HepG2 (cell line): ENCODE results near the gene RTEL1. TPM values are rescaled to one million over a fixed set of nuclear protein-coding genes. Genes with fewer than 3 reads are reported as not detected.

Source experiments
- ATF7 ChIP-seq, 2 experiments: fragments of 450-650 bp in 1 of 2; sonication (generic) in 1 of 2; formaldehyde crosslinking in 1 of 2; IDR thresholded peaks; 2 replicates each; pipeline versions ENCODE4 v1.4.0 to v1.6.1; 2016 to 2020; ENCODE audit warnings: antibody characterized with exemption in 1 of 2, mild to moderate bottlenecking in 1 of 2, missing genetic modification reagents in 1 of 2
- CEBPG ChIP-seq: IDR thresholded peaks from 2 replicates; pipeline ENCODE4 v1.6.1; 2016
- CERS6 ChIP-seq: sonication (generic); formaldehyde crosslinking; IDR thresholded peaks from 2 replicates; pipeline ENCODE4 v1.5.0; 2020; ENCODE audit warnings: missing genetic modification reagents
- HIVEP1 ChIP-seq: sonication (generic); formaldehyde crosslinking; IDR thresholded peaks from 2 replicates; pipeline ENCODE4 v1.4.0; 2020; ENCODE audit warnings: mild to moderate bottlenecking, missing genetic modification reagents
- IKZF5 ChIP-seq: IDR thresholded peaks from 2 replicates; pipeline ENCODE4 v1.6.1; 2018; ENCODE audit warnings: missing genetic modification reagents, mild to moderate bottlenecking, missing compliant biosample characterization
- PITX1 ChIP-seq: sonication (generic); formaldehyde crosslinking; IDR thresholded peaks from 2 replicates; pipeline ENCODE4 v1.5.1; 2020; ENCODE audit warnings: mild to moderate bottlenecking, missing genetic modification reagents
- SP1 ChIP-seq, 2 experiments: fragments of 450-650 bp in 1 of 2; sonication (generic) in 1 of 2; formaldehyde crosslinking in 1 of 2; IDR thresholded peaks; 2 replicates each; pipeline versions ENCODE4 v1.4.0 to v1.6.1; 2016 to 2020; ENCODE audit warnings: missing genetic modification reagents in 1 of 2
- SP5 ChIP-seq: IDR thresholded peaks from 2 replicates; pipeline ENCODE4 v1.6.1; 2016; ENCODE audit warnings: low read depth, borderline replicate concordance
- ZBTB2 ChIP-seq: sonication (generic); formaldehyde crosslinking; IDR thresholded peaks from 2 replicates; pipeline ENCODE4 v1.8.0; 2022; ENCODE audit warnings: low read depth, missing genetic modification reagents
- ZMYM3 ChIP-seq: sonication (generic); formaldehyde crosslinking; IDR thresholded peaks from 2 replicates; pipeline ENCODE4 v1.5.1; 2020; ENCODE audit warnings: mild to moderate bottlenecking, missing genetic modification reagents
- polyA plus RNA-seq, 8 experiments: library from polyadenylated mRNA; depleted of rRNA in 3 of 8; stranded (reverse) in 7 of 8; unstranded in 1 of 8; fragments of >200 nt; fragmentation: Illumina TruSeq in 4 of 8; extraction: Trizol in 4 of 8; gene quantifications; 2 replicates each; pipeline versions ENCODE4 v1.2.1 to v1.2.3, GENCODE V29; 2011 to 2016; ENCODE audit warnings: low read depth in 4 of 8, missing spikeins in 1 of 8, mixed read lengths in 1 of 8; ENCODE audit not compliant: insufficient read depth in 1 of 8
- total RNA-seq, 5 experiments: library from RNA; depleted of rRNA; stranded (reverse); fragments of >200 nt; fragmentation: Illumina TruSeq; extraction: Trizol; gene quantifications; 2 replicates each; pipeline ENCODE4 v1.2.3, GENCODE V29; 2016; ENCODE audit warnings: low read depth in 1 of 5
- TF ChIP-seq, protein P1 (sequence below), 2 experiments: sonication (generic) in 1 of 2; formaldehyde crosslinking in 1 of 2; IDR thresholded peaks; 2 replicates each; pipeline versions ENCODE4 v1.4.0 to v1.6.1; 2016 to 2020; ENCODE audit warnings: borderline replicate concordance in 1 of 2, low read depth in 1 of 2, mild to moderate bottlenecking in 1 of 2, missing genetic modification reagents in 1 of 2
- TF ChIP-seq, protein P2 (sequence below): IDR thresholded peaks from 2 replicates; pipeline ENCODE4 v1.6.1; 2016; ENCODE audit warnings: missing genetic modification reagents, missing compliant biosample characterization
- TF ChIP-seq, protein P3 (sequence below): sonication (generic); formaldehyde crosslinking; IDR thresholded peaks from 2 replicates; pipeline ENCODE4 v1.4.0; 2020; ENCODE audit warnings: mild to moderate bottlenecking, missing genetic modification reagents, borderline replicate concordance

Gene RTEL1
- total and polyA plus RNA-seq, 2 of the 13 experiments (the other 11 are each of a cell fraction or from before 2014, with no cell fraction given) = 21.8 to 36.4 TPM

DNA sequence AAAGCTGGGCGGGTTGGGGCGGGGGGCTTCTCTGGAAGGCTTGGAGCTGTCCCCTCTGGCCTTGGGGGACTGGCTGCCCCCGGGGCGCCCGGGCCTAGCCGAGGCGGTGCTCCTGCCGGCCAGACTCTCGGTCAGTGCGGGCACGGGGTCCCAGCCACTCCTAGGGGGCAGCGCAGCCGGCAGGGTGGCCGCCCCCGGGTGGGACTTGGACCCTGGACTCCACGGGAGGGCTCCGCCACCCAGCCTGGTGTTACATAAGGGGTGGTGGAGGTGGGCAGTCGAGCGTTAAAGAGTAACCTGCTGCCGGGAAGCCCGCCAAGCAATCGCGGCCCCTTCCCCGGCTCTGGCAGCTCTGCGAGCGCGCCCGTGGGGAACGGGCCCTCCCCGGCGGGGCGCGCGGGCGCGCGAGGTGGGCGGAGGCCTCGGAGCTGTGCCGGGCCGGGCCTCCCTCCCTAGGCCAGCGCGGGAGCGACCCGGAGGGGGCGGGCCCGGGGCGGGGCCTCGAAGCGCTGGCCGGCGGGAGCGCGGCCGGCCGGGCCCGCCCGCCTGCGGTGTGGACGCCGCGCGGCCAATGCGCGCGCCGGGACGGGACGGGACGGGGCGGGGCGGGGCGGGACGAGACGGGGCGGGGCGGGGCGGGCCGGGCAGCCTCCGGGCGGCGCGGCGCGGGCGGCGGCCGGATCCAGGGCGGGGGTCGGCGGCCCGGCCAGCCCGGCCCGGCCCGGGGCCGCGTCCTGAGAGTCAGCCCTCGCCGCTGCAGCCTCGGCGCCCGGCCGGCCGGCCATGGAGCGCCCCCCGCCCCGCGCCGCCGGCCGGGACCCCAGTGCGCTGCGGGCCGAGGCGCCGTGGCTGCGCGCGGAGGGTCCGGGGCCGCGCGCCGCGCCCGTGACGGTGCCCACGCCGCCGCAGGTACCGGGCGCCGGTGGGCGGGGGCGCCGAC is 81.3 kb downstream of the RTEL1 start, which contains the start of gene SLC2A4RG (continued):
- TF ChIP-seq ZBTB2 (CRISPR knock-in tag) = peak; percentile 95
- TF ChIP-seq ZMYM3 (CRISPR knock-in tag) = peak; percentile 59
- peak; percentile 78 for TF ChIP-seq CEBPG
- TF ChIP-seq, protein P1, sequence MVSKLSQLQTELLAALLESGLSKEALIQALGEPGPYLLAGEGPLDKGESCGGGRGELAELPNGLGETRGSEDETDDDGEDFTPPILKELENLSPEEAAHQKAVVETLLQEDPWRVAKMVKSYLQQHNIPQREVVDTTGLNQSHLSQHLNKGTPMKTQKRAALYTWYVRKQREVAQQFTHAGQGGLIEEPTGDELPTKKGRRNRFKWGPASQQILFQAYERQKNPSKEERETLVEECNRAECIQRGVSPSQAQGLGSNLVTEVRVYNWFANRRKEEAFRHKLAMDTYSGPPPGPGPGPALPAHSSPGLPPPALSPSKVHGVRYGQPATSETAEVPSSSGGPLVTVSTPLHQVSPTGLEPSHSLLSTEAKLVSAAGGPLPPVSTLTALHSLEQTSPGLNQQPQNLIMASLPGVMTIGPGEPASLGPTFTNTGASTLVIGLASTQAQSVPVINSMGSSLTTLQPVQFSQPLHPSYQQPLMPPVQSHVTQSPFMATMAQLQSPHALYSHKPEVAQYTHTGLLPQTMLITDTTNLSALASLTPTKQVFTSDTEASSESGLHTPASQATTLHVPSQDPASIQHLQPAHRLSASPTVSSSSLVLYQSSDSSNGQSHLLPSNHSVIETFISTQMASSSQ (IDR thresholded peaks at IDR 0.05; ENCODE audit: low read depth) = peak; percentile 90
- TF ChIP-seq, protein P1 (CRISPR knock-in tag; IDR thresholded peaks at IDR 0.05; ENCODE audit: borderline replicate concordance) = peak; percentile 100
- TF ChIP-seq, protein P2, sequence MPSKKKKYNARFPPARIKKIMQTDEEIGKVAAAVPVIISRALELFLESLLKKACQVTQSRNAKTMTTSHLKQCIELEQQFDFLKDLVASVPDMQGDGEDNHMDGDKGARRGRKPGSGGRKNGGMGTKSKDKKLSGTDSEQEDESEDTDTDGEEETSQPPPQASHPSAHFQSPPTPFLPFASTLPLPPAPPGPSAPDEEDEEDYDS (CRISPR knock-in tag) = peak; percentile 84; the same call in 1 of the 2 replicates
- TF ChIP-seq IKZF5 (CRISPR knock-in tag) = peak; percentile 92
- peak; percentile 94 for TF ChIP-seq SP5
- peak; percentile 96 for TF ChIP-seq HIVEP1
- TF ChIP-seq PITX1 (CRISPR knock-in tag) = peak; percentile 83
- no peak for TF ChIP-seq ATF7 (IDR thresholded peaks at IDR 0.05)
- TF ChIP-seq ATF7 (CRISPR knock-in tag; IDR thresholded peaks at IDR 0.05) = peak; percentile 84
- TF ChIP-seq SP1 (IDR thresholded peaks at IDR 0.05) = no peak
- peak; percentile 68 for TF ChIP-seq SP1 (CRISPR knock-in tag; IDR thresholded peaks at IDR 0.05)
- peak; percentile 48; the same call in 1 of the 2 replicates for TF ChIP-seq CERS6 (CRISPR knock-in tag)
- TF ChIP-seq, protein P3, sequence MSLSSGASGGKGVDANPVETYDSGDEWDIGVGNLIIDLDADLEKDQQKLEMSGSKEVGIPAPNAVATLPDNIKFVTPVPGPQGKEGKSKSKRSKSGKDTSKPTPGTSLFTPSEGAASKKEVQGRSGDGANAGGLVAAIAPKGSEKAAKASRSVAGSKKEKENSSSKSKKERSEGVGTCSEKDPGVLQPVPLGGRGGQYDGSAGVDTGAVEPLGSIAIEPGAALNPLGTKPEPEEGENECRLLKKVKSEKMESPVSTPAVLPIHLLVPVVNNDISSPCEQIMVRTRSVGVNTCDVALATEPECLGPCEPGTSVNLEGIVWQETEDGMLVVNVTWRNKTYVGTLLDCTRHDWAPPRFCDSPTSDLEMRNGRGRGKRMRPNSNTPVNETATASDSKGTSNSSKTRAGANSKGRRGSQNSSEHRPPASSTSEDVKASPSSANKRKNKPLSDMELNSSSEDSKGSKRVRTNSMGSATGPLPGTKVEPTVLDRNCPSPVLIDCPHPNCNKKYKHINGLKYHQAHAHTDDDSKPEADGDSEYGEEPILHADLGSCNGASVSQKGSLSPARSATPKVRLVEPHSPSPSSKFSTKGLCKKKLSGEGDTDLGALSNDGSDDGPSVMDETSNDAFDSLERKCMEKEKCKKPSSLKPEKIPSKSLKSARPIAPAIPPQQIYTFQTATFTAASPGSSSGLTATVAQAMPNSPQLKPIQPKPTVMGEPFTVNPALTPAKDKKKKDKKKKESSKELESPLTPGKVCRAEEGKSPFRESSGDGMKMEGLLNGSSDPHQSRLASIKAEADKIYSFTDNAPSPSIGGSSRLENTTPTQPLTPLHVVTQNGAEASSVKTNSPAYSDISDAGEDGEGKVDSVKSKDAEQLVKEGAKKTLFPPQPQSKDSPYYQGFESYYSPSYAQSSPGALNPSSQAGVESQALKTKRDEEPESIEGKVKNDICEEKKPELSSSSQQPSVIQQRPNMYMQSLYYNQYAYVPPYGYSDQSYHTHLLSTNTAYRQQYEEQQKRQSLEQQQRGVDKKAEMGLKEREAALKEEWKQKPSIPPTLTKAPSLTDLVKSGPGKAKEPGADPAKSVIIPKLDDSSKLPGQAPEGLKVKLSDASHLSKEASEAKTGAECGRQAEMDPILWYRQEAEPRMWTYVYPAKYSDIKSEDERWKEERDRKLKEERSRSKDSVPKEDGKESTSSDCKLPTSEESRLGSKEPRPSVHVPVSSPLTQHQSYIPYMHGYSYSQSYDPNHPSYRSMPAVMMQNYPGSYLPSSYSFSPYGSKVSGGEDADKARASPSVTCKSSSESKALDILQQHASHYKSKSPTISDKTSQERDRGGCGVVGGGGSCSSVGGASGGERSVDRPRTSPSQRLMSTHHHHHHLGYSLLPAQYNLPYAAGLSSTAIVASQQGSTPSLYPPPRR (CRISPR knock-in tag) = peak; percentile 81
